ENCODE results near the gene KPNA6.
"Not testable (repeated sequence)": the region's sequence is repeated elsewhere in the genome, so short reads cannot be mapped to it uniquely, and the experiment has no call there.

Gene KPNA6

GRCh38 chr1:32107742-32108661, at the start of gene KPNA6:
KPNA6 (plus strand) TSS chr1:32108056; CDS start chr1:32108131, 75 bp downstream.
- DNase-seq (ENCODE audit: low read depth, low spot score) = peak; percentile 84

DNA sequence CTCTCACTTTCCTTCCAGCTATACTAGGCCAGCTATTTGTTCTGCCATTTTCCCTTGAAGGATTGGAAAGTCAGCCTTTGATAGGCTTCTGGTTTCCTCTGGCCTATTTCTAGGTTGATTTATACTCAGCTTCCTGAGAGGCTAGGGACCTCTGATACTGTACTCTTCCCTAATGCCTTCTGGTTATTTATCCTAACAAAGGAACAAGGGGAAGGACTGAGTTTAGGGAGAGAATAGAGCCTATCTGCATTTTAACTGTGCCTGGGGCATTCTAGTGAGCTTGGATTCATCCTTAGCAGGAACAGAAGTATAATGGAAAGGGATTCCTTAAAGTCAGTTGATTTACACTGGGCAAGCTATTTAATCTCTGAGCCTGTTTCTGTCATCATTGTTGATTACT, 46.9 kb upstream of the KPNA6 start:
- no peak for DNase-seq (ENCODE audit: low read depth, low spot score)

DNA sequence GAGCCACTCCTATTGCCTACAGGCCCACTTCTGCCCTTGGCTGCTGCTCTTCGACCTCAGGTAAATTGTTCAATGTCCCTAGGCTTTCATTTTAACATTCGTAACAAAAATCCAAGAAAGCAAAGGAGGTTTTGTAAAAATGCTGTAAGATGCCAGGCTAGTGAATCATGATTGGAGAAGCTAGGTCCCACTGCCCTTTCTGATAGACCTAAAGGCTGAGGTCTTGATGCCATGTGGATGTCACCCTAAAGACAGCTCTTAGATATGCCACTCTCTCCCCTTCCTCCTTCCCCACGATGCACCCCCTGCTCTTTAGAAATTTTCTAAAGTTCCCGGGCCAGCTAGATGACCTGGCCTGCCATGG, 45.0 kb upstream of the KPNA6 start:
- DNase-seq (ENCODE audit: low read depth, low spot score) = no peak

DNA sequence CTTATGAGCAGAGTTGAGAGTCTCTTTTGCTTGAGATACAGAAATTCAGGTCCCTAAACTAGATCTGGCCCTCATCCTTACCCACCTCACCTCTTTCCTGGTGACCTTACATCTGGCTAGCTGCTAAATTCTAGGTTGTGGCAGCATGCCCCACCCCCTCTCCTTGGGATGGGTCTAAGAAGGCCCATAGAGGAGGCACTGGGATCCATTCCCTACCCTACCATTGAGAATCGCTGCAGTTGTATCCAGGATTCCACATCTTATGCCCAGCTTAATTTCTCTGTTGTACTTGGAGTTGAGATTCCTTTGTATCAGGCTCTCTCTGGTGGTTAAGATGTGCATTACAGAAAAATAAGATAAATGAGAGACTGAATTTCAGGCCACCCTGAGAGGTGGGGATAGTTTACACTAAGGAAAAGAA, 44.6 kb upstream of the KPNA6 start:
- DNase-seq (ENCODE audit: low read depth, low spot score) = no peak

- DNase-seq (ENCODE audit: low read depth, low spot score) = not testable (repeated sequence)
These were observed 42.0 kb upstream of the KPNA6 start for GRCh38 chr1:32065613-32066488.

GRCh38 chr1:32066489-32066873, 41.4 kb upstream of the KPNA6 start:
- no peak for DNase-seq (ENCODE audit: low read depth, low spot score)

DNA sequence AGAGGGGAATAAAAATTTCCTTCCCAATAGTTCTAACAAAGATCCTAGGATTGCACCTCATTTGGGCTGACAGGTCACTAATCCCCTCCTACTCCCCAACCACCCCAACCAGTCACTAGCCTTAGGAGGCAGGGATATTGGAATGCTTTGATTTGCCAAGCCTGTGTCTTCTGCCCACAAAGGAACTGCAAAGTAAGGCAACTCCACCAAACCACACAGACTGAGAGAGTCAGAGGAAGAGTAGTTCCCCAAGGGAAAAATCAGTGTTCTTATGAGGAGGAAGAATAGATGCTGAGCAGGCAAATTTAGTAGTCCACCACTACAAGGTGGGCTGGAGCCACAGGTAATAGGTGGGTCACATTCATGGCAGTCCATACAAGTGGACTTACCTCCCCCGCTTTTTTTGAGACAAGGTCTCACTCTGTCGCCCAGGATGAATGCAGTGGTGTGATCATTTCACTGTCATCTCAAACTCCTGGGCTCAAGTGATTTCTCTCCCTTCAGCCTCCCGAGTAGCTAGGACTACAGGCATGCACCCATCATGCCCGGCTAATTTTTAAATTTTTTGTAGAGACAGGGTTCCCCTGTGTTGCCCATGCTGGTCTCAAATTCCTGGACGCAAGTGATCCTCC, 38.8 kb upstream of the KPNA6 start:
- DNase-seq (ENCODE audit: low read depth, low spot score) = no peak

DNA sequence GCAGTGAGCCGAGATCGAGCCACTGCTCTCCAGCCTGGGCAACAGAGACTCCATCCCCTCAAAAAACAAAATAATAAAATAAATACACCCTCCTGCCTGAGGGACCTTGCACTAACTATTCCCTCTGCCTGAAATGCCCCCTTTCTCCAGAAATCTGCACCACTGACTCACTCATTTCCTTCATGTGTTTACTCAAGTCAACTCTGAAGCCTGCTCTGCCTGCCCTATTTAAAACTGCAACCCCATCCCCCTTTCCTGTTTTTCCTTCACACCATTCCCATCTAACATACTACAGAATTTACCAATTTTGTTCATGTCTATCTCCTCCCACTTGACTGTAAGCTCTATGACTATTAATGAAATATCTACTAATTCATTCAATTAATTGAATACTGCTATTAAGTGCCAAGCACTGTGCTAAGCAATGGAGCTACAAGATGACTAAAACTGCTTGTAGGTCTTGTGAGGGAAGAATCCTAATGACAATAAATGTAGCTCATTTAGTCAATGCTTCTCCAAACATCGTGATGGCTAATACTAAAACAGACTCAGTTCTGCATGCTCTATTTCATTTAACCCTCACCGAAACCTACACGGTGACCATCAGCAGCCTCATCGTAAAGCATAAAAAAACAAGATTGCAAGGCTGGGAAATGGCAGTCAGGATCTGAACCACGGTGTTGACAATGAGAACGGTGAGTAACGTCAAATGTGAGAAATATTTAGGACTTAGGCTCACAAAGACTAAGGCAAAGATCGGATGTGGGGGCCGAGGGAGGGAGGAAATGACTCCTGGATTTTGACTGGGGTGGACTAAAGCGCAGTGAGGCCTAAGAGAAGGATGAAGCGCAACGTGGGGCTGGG, 35.9 kb upstream of the KPNA6 start:
- no peak for DNase-seq (ENCODE audit: low read depth, low spot score)

DNA sequence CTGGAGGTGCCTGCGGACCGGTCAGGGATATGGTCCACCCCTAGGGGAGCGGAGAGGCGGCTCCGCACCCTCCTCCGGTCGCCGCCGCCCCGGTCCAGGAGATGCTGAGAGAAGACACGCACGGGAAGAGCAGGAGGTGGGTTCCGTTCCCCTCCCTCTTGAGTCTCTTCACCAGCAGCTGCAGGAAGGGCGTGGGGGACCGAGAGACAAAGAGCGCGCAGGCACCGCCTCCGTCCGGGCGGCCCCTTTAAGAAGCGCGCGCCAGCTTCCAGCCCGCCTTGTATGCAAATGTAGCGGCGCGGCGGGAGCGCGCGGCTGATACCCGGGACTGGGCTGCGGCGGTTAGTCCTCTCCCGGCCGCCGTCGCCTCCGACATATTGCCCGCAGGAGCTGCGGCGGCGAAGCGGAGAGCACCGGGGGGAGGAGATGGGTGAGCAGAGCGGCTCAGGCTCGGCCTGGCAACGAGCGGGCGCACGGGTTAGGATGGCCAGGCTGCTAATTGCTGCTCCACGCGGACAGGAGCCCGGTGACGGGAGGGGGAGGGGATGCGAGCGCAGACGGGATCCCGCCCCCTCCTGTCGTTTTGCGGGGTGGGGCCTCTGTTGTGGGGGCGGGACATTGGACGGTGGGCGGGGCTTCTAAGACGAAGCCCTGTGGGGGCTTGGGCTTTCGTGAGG, 35.1 kb upstream of the KPNA6 start, which contains the start of gene TMEM39B:
Gene TMEM39B, plus strand, starts transcription at position 318 of the 677 bp plus-strand sequence. Its CDS starts 109 bp downstream, at position 427.
- peak; percentile 87 for DNase-seq (ENCODE audit: low read depth, low spot score)

DNA sequence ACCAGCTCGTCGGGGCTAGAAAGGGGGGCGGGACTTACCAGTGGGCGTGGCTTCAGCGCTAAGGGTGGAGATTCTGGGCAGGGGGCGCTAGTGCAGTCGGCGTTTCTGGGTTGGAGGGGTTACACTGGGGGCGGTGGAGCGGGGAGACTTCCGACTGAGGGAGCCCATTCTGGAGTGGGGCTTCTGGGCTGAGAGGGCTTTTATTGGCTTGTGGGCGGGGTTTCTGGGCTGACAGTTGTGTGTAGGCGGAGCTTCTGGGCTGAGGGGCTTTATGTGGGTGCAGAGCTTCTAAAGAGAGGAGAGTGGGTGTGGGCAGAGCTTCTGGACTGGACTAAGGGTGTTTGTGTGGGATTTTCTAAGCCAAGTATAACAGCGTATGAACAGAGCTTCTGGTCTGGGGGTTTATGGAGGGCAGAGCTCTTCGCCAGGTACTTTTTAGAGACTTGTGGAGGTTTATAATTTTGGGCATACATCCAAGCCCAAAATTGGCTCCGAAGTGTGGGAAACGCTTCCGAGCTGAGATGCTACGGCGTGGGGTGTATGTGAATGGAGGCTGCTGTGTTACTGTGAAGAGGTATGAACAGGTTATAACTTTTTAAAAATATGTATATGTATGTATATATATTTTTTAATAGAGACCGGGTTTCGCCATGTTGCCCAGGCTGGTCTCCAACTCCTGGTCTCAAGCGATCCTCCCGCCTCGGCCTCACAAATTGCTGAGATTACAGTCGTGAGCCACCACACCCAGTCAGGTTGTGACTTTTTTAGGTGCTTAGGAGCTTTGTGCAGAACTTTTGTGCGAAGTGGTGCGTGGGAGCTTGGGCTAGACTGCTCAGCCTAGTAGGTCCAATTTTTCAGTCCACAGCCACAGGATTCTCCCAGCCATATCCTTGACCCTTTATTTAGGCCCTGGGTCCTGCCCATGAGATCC, 34.3 kb upstream of the KPNA6 start:
- no peak for DNase-seq (ENCODE audit: low read depth, low spot score)

- DNase-seq (ENCODE audit: low read depth, low spot score) = no peak
These were observed 33.0 kb upstream of the KPNA6 start for GRCh38 chr1:32074841-32075240.

DNA sequence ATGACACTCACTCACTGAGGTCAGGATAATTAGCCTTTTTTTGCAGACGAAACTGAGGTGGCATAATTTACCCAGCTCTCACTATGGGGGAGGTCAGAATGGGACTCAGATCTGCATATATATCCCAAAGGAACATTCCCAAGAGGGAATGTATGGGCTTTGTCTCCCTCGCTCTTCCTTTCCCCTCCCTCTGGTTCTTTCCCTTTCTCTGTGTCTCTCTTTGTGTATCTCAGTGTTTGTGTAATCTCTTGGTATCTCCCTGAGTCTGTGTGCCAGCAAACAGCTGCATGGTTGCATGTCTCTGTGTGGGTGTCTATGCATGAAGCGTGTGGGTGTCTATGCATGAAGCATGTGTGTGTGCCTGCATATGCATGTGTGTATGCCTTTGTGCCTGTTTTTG, 30.4 kb upstream of the KPNA6 start:
- no peak for DNase-seq (ENCODE audit: low read depth, low spot score)

GRCh38 chr1:32082022-32082421, 25.8 kb upstream of the KPNA6 start:
- no peak for DNase-seq (ENCODE audit: low read depth, low spot score)

DNA sequence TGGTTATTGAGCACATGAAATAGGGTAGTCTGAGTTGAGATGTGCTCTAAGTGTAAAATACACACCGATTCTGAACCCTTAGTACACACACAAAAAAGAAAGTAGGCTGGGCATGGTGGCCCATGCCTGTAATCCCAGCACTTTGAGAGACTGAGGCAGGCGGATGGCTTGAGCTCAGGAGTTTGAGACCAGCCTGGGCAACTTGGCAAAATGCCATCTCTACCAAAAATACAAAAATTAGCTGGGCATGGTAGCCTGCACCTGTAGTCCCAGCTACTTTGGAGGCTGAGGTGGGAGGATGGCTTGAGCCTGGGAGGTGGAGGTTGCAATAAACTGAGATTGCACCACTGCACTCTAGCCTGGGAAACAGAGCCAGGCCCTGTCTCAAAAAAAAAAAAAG, 21.5 kb upstream of the KPNA6 start:
- not testable (repeated sequence) for DNase-seq (ENCODE audit: low read depth, low spot score)

GRCh38 chr1:32091176-32091575, 16.7 kb upstream of the KPNA6 start:
- DNase-seq (ENCODE audit: low read depth, low spot score) = no peak

DNA sequence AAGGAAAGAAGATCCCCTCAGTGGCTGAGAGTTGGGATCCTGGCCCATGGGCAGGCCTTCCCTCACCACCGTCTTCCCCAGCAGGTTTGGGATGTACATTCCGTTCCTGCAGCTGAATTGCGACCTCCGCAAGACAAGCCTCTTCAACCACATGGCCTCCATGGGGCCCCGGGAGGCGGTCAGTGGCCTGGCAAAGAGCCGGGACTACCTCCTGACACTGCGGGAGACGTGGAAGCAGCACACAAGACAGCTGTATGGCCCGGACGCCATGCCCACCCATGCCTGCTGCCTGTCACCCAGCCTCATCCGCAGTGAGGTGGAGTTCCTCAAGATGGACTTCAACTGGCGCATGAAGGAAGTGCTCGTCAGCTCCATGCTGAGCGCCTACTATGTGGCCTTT, 16.3 kb upstream of the KPNA6 start:
- DNase-seq (ENCODE audit: low read depth, low spot score) = no peak

- no peak for DNase-seq (ENCODE audit: low read depth, low spot score)
These were observed 12.9 kb upstream of the KPNA6 start for GRCh38 chr1:32094746-32095521.

DNA sequence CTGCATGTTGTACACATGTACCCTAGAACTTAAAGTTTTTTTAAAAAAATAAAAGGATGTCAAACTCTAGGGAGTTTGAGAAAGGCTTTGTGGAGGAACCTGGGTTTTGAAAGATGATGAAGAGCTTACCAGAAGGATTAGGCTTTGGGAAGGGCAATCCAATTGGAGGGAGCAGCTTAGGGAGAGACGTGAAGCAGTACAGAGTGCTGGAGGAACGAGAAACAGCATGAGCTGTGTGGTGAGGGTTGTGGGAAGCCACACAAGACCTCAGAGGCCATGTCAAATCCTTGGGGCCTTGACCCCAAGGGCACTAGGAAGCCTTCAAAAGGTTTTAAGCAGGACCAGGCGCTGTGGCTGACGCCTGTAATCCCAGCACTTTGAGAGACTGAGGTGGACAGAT, 8.4 kb upstream of the KPNA6 start:
- no peak for DNase-seq (ENCODE audit: low read depth, low spot score)

- DNase-seq (ENCODE audit: low read depth, low spot score) = no peak
These were observed 7.5 kb upstream of the KPNA6 start for GRCh38 chr1:32100359-32100758.

Data from brain pericyte (primary cell).